GM10266 (cell line): Measurements from ENCODE around the gene CD3G.

Source experiments
- DNase-seq: peaks from one replicate; pipeline ENCODE4 v3.0.0; 2012; ENCODE audit errors: extremely low spot score
- TF ChIP-seq, protein P1 (sequence below): IDR thresholded peaks from 2 replicates; pipeline ENCODE4 v1.5.1; 2012; ENCODE audit warnings: mild to moderate bottlenecking, low read depth; ENCODE audit not compliant: control insufficient read depth, insufficient read depth; ENCODE audit errors: missing control alignments

CD3G gene

DNA sequence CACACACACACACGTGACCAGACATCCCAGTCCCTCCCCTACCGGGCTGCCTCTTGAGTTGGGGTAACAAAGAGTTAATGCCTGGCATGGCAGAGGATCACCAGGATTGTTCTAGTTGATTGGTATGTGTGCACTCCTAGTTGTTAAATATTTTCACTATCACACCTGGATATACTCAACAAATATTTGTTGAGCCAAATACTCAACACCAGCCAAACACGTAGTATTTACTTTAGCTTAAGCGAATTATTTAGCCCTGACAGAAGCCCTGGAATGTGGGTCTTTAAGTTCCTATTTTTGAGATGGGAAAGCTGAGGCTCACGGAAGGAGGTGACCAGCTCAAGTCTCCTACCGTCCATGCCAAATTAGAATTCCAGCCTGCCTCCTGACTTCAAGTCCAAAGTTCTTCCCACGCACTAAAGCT, 29.1 kb upstream of the CD3G start:
- no peak for DNase-seq
- TF ChIP-seq, protein P1, sequence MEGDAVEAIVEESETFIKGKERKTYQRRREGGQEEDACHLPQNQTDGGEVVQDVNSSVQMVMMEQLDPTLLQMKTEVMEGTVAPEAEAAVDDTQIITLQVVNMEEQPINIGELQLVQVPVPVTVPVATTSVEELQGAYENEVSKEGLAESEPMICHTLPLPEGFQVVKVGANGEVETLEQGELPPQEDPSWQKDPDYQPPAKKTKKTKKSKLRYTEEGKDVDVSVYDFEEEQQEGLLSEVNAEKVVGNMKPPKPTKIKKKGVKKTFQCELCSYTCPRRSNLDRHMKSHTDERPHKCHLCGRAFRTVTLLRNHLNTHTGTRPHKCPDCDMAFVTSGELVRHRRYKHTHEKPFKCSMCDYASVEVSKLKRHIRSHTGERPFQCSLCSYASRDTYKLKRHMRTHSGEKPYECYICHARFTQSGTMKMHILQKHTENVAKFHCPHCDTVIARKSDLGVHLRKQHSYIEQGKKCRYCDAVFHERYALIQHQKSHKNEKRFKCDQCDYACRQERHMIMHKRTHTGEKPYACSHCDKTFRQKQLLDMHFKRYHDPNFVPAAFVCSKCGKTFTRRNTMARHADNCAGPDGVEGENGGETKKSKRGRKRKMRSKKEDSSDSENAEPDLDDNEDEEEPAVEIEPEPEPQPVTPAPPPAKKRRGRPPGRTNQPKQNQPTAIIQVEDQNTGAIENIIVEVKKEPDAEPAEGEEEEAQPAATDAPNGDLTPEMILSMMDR, result no peak

DNA sequence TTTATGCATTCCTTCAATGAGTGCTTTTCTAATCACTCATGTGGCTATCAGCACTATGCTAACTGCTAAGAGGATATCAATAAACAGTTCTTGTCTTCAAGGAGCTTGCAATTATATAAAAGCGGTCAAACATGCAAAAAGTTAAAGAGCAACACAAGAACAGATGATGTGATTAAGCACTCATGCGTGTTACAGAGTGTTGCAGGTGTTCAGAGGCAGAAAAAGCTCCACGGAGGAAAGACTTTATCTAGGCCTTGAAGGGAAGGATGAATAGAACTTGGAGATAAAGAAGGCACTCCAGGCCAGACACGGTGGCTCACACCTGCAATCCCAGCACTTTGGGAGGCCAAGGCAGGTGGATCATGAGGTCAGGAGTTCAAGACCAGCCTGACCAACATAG, 26.0 kb upstream of the CD3G start:
- TF ChIP-seq, protein P1, result no peak
- DNase-seq, result no peak

DNA sequence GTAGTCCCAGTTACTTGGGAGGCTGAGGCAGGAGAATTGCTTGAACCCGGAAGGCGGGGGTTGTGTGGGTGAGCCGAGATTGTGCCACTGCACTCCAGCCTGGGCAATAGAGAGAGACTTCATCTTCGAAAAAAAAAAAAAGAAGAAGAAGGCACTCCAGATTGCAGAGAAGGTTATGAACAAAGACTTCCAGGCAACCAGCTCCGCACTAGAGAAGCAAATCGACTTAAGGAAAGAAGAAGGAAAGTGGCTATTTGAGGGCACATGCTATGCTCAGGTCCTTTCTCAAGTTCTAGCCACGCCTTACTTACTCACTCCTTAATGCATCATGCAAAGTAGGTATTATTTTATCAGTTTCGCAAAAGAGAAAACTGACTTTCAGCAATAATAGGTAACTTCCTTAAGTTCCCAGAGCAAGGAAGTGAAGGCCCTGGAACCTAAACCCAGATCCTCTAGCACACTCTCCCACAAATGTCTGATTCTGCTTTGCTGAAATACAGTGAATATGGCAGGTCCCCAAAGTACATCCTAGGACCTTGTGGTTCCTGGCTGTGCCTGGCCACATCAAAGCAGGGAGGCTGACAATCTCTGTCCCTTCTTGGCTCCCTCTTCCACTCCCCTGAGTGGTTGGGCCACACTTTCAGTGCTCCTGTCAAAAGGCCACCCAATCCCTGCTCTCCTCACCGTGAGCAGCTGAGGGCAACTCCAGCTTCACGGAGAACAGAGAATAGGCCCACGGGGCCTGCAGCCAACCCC, 25.4 kb upstream of the CD3G start:
- TF ChIP-seq, protein P1, result no peak
- DNase-seq, result no peak

DNA sequence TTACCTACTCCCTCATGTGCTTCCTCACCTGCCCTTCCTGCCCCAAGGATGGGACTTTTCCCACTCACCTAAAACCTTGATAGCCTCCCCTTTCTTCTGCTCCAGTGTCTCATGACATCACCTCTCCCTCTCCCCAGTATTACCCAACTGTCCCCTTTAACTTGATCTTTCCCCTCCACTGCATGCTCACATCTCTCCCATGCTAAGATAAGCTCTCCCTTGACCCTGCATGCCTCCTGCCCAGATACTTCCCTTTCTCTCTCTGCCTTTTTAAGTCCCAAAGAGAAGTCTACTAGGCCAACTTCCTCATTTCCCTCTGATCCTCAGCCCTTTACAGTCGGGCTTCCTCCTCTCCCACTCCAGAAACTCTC, 24.8 kb upstream of the CD3G start:
- no peak for DNase-seq
- TF ChIP-seq, protein P1, result no peak

DNA sequence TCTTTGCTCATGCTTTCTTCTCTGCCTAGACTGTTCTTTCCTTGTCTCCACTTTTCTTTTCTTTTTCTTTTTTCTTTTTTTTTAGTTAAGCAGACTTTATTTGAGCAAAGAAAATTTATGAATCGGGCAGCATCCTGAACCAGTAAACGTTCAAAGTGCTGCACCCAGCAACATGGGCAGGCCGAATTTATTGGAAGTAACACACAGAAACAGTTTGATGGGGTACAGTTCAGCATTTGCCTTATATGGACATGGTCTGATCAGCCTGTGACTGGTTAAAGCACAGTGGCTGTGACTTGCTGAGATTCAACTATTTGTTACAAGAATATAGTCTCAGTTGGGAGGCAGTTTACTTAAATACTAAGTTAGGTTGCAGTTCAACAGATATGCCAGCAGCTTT, 23.6 kb upstream of the CD3G start:
- TF ChIP-seq, protein P1, result no peak

DNA sequence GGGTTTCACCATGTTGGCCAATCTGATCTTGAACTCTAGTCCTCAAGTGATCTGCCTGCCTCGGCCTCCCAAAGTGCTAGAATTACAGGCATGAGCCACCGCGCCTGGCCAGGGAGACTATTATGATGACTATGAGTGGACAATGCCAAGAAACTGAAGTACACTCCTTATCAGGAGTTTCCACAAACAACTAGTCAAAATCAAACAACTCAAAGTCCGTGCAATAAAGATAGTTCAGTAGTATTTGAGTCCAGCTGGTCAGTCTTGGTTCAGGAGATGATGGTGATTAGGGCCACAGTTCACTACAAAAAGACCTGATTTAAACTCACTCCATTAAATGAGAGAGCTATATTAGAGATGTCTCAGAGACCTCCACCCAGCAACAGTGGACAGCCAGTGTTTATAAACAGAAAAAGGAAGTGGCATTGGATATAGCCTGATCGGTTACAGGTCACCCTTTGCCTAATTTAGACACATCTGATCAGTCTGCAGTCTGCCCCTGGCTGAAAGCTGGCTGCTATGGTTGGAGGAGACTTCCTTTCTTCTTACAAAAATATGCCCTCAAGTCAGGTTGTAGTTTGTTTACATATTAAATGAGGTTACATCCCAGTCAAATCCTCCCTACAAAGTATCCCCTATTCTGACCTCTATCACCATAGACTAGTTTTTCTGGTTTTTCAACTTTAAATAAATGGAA, 22.6 kb upstream of the CD3G start:
- no peak for DNase-seq
- TF ChIP-seq, protein P1, result no peak

More for the DNA sequence above, 23.6 kb upstream of the CD3G start:
- no peak for DNase-seq

DNA sequence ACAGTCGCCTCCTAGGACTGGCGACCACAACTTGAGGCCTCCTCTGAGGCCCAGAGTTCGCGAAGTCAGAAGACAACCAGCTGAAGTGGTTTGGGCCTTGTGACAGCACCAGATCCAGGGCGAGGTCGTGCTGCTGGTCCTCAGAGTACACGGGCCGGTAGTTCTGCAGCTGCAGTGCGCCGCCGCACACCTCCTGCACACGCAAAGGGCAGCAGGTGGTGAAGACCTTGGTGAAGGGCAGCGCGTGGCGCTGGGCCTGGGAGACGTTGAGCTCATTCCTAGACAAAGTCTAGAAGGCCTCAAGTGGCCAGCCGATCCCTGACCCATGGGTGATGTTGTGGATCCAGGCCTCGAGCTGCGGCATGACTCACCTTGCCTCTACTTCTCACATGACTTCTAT, 21.4 kb upstream of the CD3G start:
- TF ChIP-seq, protein P1, result no peak
- no peak for DNase-seq
